Measurements from ENCODE around the gene SLX9.

- TF ChIP-seq TARDBP (IDR thresholded peaks at IDR 0.05) (no peak), FOXM1 (IDR thresholded peaks at IDR 0.05; ENCODE audit: borderline replicate concordance) (no peak), SP1 (IDR thresholded peaks at IDR 0.05) (no peak), FOXA1 (IDR thresholded peaks at IDR 0.05) (no peak), CTBP1 (IDR thresholded peaks at IDR 0.05; ENCODE audit: borderline replicate concordance) (no peak), ARNT (IDR thresholded peaks at IDR 0.05) (no peak), HDGF (IDR thresholded peaks at IDR 0.05; ENCODE audit: borderline replicate concordance) (no peak), FOXK2 (IDR thresholded peaks at IDR 0.05) (no peak), ZNF384 (IDR thresholded peaks at IDR 0.05) (no peak), BHLHE40 (IDR thresholded peaks at IDR 0.05; ENCODE audit: borderline replicate concordance) (no peak), SUZ12 (IDR thresholded peaks at IDR 0.05) (no peak), NFRKB (IDR thresholded peaks at IDR 0.05) (no peak), L3MBTL2 (conservative IDR thresholded peaks at IDR 0.05) (no peak), ELF4 (IDR thresholded peaks at IDR 0.05) (no peak)
These were observed 81.9 kb downstream of the SLX9 start for GRCh38 chr21:45021428-45022347.
